AG04449 (cell line): ENCODE results near the gene TAF10.
A peak's percentile ranks its signal among the peaks of the same experiment; 100 is the strongest.

Source experiments
- CTCF ChIA-PET: fragments of 350-600 bp; formaldehyde crosslinking; extraction: SDS; loops from one replicate; lab custom pipeline; 2021; ENCODE audit warnings: antibody characterized with exemption; lab: Yijun Ruan, JAX
- POLR2A ChIA-PET: fragments of 400-600, 350-600 bp; formaldehyde crosslinking; extraction: SDS; loops from one replicate; lab custom pipeline; 2020; ENCODE audit warnings: antibody characterized with exemption, inconsistent platforms; lab: Yijun Ruan, JAX
- DNase-seq: peaks from one replicate; pipeline ENCODE4 v3.0.0-alpha.2; 2010; ENCODE audit warnings: low read depth, low spot score
- H3K4me3 ChIP-seq: 2 replicates; pipeline ENCODE4 v1.5.1; 2011; ENCODE audit warnings: low read depth, mild to moderate bottlenecking, control low read depth, low read length
- TF ChIP-seq, protein P1 (sequence below): IDR thresholded peaks from one replicate; pipeline ENCODE4 v1.5.1; 2011; ENCODE audit warnings: mild to moderate bottlenecking, moderate library complexity, low read length, control low read depth, inconsistent platforms; ENCODE audit not compliant: insufficient read depth; ENCODE audit errors: missing control alignments

TAF10 gene

DNA sequence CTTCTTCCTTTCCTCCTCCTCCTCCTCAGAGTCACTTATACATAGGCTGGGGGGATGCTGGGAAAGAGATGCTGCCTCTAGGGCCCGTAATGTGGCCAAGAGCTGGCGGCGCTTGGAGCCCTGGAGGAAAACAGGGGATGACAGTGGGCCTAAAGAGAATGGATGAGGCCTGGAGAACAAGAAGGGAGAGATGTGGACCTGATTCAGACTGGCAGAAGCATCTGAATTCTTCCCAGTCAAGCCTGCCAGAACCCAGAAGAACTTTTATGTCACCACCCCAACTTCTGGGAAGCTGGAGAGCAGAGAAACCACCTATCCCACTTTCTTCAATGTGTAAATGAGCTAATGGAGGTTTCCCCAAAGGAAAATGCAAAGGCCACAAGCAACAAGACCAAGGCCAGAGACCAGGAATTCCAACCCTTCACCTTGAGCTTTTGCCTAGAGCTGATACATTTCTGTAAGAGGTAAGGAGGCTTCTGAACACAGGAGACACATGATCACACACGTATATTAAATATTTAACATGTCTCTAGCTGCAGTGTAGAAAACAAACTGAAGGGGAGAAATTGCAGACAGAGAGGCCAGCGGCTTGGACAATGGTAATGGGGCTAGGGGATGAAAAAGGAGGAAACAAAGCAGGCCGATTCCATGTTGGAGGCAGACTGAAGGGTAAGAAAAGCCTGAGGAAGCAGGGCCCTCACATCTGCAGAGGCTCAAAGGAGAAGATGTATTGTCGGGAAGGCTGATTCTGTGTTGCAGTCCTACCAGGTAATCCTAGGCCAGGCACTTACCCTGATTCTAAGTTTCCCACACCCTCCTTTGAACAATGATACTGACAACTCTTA, 9.7 kb downstream of the TAF10 start:
- TF ChIP-seq, protein P1, sequence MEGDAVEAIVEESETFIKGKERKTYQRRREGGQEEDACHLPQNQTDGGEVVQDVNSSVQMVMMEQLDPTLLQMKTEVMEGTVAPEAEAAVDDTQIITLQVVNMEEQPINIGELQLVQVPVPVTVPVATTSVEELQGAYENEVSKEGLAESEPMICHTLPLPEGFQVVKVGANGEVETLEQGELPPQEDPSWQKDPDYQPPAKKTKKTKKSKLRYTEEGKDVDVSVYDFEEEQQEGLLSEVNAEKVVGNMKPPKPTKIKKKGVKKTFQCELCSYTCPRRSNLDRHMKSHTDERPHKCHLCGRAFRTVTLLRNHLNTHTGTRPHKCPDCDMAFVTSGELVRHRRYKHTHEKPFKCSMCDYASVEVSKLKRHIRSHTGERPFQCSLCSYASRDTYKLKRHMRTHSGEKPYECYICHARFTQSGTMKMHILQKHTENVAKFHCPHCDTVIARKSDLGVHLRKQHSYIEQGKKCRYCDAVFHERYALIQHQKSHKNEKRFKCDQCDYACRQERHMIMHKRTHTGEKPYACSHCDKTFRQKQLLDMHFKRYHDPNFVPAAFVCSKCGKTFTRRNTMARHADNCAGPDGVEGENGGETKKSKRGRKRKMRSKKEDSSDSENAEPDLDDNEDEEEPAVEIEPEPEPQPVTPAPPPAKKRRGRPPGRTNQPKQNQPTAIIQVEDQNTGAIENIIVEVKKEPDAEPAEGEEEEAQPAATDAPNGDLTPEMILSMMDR: no peak
- DNase-seq: no peak
- ChIA-PET CTCF (interaction anchor here (0.7 to 1.3 kb wide), 6 partner anchors 10 to 80 kb away, joined by 3 to 5 read pairs (median 3); no protein-coding TSS in a partner anchor), POLR2A (interaction anchor here (1.1 to 1.2 kb wide), 2 partner anchors 10 to 121 kb away, joined by 4 read pairs; partner anchors contain the start of genes ARFIP2, TAF10 and TIMM10B)
- peak overlapping the region; percentile 97 for H3K4me3 ChIP-seq

DNA sequence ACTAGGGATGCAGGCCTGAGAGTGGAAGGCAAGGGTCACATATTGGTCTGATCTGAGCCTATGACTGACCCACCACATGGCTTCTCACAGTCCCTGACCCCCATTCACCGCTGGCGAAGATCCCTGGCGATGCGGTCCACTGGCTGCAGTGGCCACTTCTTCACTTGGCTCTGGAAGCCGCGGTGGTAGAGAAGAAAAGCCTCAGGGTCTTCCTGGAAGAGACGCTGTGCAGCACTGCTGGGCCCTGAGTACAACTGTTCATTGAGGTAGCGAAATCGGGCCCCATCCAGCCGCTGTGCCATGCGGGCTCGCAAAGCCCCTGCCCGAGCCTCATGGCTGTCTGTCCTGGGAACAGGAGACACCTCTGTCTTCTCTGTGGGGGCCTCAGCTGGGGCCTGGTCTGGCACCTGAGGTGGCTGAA, 11.0 kb downstream of the TAF10 start:
- H3K4me3 ChIP-seq: no peak overlapping the region
- CTCF ChIA-PET: no interaction called here
- DNase-seq: no peak
- POLR2A ChIA-PET: no interaction called here
- TF ChIP-seq, protein P1: no peak

DNA sequence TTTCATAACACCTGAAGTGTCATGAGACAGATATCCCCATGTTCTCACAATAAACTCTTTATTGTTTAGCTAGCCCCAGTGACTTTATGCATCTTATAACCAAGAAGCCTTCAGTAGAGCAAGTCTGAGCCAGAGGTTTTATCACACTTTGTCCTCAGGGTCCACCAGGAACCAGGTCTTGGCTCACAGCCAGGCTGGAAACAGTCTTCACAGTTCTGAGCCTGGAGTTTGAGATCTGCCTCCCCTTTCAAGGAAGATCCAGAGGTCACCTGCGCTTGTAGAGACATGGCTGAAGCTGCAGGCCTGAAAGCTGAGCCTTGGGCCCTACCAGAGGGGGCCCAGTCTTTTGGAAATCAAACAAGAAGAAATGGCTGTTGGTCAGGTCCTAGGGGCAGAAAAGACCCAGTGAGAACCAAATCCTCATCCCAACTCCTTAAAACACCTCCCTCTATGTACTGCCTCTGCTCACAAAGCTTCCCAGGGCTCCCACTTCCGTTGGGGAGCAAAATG, 12.1 kb downstream of the TAF10 start:
- DNase-seq: no peak
- H3K4me3 ChIP-seq: no peak overlapping the region
- CTCF ChIA-PET: interaction anchor here (0.8 to 1.6 kb wide), 2 partner anchors 59 to 67 kb away, joined by 3 to 4 read pairs; no protein-coding TSS in a partner anchor
- TF ChIP-seq, protein P1: no peak
- POLR2A ChIA-PET: no interaction called here

DNA sequence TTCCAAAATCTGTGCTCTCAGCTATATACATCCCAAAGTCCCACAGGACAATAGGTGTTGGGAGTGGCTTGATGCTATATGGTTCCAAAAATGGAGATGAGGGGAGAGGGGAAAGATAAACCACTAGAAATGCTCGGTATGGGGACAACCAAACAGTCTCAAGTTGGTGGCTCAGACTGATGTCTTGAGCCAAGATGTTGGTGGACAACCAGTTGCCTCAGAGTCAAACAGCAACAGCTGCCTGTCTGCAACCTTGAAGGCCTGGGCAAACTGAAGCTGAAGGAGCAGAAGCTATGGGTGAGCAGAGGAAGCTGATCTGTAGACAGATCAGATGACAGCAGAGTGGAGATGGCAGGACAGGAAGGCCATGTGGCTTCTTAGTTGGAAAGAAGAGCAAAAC, 12.6 kb downstream of the TAF10 start:
- CTCF ChIA-PET: interaction anchor here (1.1 to 1.6 kb wide), 2 partner anchors 66 to 75 kb away, joined by 3 to 4 read pairs; no protein-coding TSS in a partner anchor
- POLR2A ChIA-PET: no interaction called here
- H3K4me3 ChIP-seq: no peak overlapping the region
- TF ChIP-seq, protein P1: no peak
- DNase-seq: no peak

DNA sequence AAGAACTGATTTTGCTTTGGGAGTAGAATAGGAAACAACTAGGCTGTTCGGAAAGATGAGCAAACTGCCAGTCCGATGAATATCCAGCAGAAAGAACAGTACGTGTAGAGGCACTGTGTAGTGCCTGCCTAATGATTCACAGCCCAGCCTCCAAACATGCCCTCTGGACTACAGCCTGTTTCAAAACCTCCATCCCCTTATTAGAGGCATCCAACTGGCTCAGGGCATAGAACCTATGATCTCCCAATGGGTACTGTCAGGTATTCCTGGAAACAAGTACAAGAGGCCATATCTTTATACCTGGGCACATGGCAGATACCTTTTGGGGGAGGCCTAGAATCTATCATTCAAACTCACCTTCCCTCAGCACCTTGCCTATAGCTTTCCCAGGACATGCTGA, 13.5 kb downstream of the TAF10 start:
- TF ChIP-seq, protein P1: no peak
- ChIA-PET POLR2A (no interaction called here), CTCF (interaction anchor here (0.8 to 1.6 kb wide), 3 partner anchors 65 to 221 kb away, joined by 3 to 4 read pairs (median 3); no protein-coding TSS in a partner anchor)
- no peak for DNase-seq
- no peak overlapping the region for H3K4me3 ChIP-seq
